HFF-Myc (cell line): ENCODE measurements around the gene EXOC4.

ENCODE experiments used
- DNase-seq: peaks from one replicate; pipeline ENCODE4 v3.0.0-alpha.2; 2011; ENCODE audit warnings: low read depth; ENCODE audit errors: extremely low read depth
- H3K4me3 ChIP-seq: replicated peaks from 2 replicates; pipeline ENCODE4 v1.5.1; 2011; ENCODE audit warnings: low read depth, mild to moderate bottlenecking, control low read depth, low read length
- TF ChIP-seq, protein P1 (sequence below): IDR thresholded peaks from 2 replicates; pipeline ENCODE4 v1.5.1; 2012; ENCODE audit warnings: mild to moderate bottlenecking, low read depth, low read length, control low read depth; ENCODE audit errors: missing control alignments

EXOC4 gene

DNA sequence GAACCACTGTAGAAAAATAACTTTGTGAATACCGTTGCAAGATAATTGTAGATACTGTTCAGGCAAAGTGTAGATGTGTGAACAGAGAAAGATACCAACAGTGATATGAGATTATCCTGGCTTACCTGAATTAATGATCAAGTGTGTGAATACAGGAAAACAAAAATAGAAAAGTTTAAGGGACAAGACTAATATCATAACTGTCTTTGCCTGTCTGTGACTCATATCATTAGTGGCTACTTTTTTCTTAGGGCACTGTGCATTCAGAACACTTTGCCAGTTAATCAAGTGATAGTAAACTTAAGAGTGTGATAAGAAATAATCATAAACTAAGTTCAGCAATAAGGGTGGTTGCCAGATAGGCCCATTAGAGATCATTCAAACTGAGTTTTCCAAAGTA lies 551.2 kb downstream of the EXOC4 start:
- no peak for DNase-seq
- TF ChIP-seq, protein P1, sequence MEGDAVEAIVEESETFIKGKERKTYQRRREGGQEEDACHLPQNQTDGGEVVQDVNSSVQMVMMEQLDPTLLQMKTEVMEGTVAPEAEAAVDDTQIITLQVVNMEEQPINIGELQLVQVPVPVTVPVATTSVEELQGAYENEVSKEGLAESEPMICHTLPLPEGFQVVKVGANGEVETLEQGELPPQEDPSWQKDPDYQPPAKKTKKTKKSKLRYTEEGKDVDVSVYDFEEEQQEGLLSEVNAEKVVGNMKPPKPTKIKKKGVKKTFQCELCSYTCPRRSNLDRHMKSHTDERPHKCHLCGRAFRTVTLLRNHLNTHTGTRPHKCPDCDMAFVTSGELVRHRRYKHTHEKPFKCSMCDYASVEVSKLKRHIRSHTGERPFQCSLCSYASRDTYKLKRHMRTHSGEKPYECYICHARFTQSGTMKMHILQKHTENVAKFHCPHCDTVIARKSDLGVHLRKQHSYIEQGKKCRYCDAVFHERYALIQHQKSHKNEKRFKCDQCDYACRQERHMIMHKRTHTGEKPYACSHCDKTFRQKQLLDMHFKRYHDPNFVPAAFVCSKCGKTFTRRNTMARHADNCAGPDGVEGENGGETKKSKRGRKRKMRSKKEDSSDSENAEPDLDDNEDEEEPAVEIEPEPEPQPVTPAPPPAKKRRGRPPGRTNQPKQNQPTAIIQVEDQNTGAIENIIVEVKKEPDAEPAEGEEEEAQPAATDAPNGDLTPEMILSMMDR, result no peak
- no peak overlapping the region for H3K4me3 ChIP-seq

DNA sequence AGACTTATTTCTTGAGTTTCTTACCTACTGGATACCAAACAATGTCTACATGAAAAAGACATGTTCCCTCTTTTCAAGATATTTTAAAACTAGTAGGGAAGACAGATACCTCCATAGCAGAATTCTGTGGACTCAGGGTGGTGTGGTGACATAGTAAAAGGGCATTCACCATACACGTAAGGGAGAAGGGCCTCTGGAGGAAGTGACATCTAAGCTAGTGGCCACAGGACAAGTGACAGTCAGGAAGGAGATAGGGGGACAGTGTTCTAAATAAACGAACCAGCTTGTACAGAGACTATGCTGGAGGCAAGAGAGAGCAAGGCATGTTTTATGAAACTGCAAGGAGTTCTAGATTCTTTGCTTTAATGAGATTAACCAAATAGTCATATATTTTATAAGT lies 552.5 kb downstream of the EXOC4 start:
- TF ChIP-seq, protein P1, result no peak
- DNase-seq, result no peak
- H3K4me3 ChIP-seq, result no peak overlapping the region

DNA sequence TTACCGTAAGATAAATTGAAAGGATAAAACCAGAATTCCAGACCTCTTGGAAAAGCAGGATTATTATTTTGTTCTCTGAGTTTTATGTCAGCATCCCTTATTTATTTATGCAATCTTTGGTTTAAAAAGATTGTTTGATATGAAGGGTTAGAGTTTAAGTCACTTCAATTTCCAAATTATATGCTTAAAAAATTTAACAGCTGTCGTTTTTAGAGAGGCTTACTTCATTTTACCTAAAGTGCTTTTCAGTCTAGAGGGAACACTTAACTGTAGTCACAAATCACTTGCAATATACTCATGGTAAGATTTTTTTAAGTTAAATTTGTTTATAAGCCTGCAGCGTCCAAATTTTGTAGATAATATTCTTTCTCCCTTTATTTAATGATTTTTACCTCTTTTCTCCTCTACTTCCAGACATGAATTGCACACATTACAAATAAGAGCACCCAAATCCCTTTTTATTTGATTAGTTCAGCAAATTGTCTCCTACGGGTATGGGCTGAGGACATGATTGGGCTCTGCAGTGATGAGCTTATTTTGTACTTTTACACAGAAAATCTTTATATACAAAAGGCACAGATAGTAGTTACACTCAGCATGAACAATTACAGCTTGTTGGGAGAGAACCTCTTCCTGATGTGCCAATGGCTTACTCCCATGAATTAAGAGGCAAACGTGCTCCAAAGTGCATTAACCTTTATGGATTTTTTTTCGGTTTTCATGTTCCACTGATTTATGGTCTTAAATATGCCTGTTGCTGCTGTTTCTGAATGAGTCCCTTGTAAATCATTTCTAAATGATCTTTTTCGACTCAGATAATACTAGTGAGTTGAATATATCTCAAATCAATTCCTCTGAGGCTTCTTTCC lies 555.0 kb downstream of the EXOC4 start:
- no peak overlapping the region for H3K4me3 ChIP-seq
- no peak for DNase-seq
- TF ChIP-seq, protein P1, result no peak

DNA sequence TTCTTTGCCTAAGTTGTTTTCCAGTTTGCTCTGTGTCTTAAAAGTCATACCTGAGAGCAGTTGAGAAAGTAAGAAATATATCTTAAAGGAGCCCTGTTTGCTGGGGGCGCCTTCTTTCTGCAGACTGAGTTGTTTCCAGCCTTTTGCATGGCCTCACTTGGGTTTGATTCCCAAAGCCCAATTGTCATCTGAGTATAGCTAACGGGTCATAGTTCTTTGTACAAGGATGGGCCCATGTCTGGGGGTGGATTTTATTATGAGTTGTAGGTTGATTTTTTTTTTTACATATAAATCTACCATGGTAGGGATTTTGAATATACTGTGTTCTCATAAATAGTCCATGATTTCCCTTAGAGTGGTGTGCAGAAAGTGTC lies 555.6 kb downstream of the EXOC4 start:
- TF ChIP-seq, protein P1, result no peak
- no peak for DNase-seq
- H3K4me3 ChIP-seq, result no peak overlapping the region

DNA sequence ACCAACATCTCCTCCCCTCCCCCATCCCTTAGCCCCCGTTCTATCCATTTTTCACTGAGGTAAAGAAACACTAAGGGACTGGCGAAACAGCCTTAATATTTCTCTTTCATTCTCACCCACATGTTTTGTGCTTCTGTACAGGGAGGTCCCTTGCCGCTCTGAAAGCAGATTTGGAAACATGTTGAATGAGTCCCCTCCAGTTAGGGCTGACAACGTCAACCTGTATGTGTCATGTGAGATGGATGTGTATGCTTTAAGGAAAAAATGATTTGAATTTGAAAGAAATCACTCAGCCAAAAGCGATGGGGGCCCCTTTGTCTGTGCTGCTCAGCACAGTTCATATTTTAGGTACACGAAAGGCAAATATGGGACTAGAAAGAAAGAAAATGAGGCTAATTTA lies 560.0 kb downstream of the EXOC4 start:
- TF ChIP-seq, protein P1, result no peak
- DNase-seq, result no peak
- H3K4me3 ChIP-seq, result no peak overlapping the region

DNA sequence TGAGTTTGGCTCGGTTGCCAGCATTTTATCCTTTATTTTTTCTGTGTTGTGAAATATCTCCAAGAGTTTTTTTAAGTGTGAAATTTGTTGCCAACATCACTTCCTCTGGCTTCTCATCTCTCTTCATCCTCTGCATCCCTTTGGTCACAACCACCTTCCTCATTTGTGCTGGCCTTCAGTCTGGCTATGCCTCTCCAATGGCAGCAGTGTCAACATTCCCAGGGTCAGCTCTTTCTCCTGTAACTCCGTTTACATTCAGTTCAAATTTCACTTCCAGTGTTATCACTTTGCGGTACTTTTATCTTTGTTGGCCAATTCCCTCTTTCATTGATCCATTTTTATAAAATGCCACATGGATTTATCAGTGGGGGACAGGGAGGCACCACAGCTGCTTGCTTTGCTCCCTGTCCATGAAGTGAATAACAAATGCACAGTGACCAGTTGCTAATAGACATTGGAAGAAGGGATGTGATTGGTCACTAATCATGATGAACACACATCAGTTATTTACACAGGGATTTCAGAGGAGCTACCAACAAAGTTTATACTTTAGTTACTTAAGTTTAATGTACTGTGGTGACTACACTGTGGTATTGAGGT lies 562.8 kb downstream of the EXOC4 start:
- DNase-seq, result no peak
- TF ChIP-seq, protein P1, result no peak
- H3K4me3 ChIP-seq, result no peak overlapping the region

DNA sequence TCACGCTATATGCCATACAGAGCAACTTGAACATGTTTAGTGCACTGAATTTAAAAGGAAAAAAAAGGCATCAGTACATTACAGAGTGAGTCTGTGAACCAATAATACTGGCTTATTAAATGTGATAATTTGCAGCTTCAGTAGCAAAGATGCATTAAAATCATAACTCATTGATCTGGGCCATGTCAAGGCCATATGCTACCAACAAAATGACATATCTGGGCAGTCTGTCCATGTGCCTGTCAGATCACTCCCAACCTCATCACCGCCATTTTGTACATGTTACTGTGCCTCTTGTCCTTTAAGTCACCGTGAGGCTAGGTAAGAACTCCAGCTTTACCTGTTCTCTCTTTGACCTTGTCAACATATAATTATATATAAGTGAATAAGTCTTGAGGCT lies 566.8 kb downstream of the EXOC4 start:
- no peak for DNase-seq
- TF ChIP-seq, protein P1, result no peak
- H3K4me3 ChIP-seq, result no peak overlapping the region
